Lower lobe of right lung (tissue), 2 donors: ENCODE measurements around the gene GNGT1. TPM values are rescaled to one million over a fixed set of nuclear protein-coding genes. Genes with fewer than 3 reads are reported as not detected.

Experiments used
- ATAC-seq, 2 donors: fragments of 200-7000 bp; cut with Tn5 transposase; one replicate each; pipeline ENCODE4 v1.9.1; 2020 to 2022; ENCODE audit warnings: mild to moderate bottlenecking in 2 of 2, moderate library complexity in 2 of 2
- DNase-seq: peaks from one replicate; pipeline ENCODE4 v3.0.0-alpha.2; 2020
- H3K27ac ChIP-seq: fragments of 200-600 bp; one replicate; pipeline ENCODE4 v1.8.0; 2022
- H3K27me3 ChIP-seq: fragments of 200-600 bp; one replicate; pipeline ENCODE4 v1.8.0; 2022; ENCODE audit warnings: low read depth
- H3K36me3 ChIP-seq: fragments of 200-600 bp; one replicate; pipeline ENCODE4 v1.8.0; 2022; ENCODE audit warnings: mild to moderate bottlenecking
- H3K4me1 ChIP-seq: fragments of 200-600 bp; one replicate; pipeline ENCODE4 v1.8.0; 2022
- H3K4me3 ChIP-seq: fragments of 200-600 bp; one replicate; pipeline ENCODE4 v1.8.0; 2022; ENCODE audit warnings: mild to moderate bottlenecking
- H3K9me3 ChIP-seq: fragments of 200-600 bp; one replicate; pipeline ENCODE4 v1.8.0; 2022
- intact Hi-C: fragments of 100-400 bp; cut with DNase I; formaldehyde crosslinking; loops from one replicate; pipeline ENCODE4 v1.11.0; 2022
- total RNA-seq: library from RNA; stranded (reverse); fragmentation: NEBNext Ultra II Directional; extraction: Animal tissue kit (Norgen Biotek cat#: 25700); gene quantifications from one replicate; pipeline ENCODE4 v1.2.1, GENCODE V29; 2021
- TF ChIP-seq, protein P1 (sequence below): fragments of 200-600 bp; IDR thresholded peaks from one replicate; pipeline ENCODE4 v1.8.0; 2022; ENCODE audit warnings: antibody characterized with exemption, mild to moderate bottlenecking
- donor health status: DM: no; HTN: yes; CAD: no; lungs with severe emphysema.

The GNGT1 gene
- total RNA-seq, 1 donor from 2014 or later, result not detected

DNA sequence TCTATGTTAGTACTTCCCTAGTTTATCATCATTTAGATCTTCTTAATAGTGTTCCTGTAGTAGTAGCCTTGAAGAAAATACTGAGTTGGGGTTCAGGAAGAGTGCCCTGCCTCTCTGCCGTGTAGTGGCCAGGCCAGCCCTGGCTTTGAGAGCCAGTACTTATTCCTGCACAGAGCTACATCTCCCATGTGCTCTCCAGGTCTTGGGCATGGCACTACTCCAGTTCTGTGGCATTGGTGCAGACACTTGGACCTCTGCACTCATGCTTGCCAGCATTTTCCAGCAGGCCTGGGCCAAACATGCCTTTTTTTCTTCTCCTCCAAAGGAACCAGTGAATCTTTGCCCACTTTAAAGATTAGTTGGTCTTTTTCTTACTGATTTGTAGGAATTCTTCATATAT, 20.4 kb downstream of the GNGT1 start:
- Histone ChIP-seq H3K27ac (no peak overlapping the region), H3K36me3 (peaks cover 4% of the 10 kb centered on the region), H3K4me1 (peaks cover 9% of the 10 kb centered on the region), H3K9me3 (no peaks in the 10 kb centered on the region), H3K4me3 (no peak overlapping the region), H3K27me3 (no peaks in the 10 kb centered on the region)
- ATAC-seq (no peak), DNase-seq (no peak)
- TF ChIP-seq, protein P1, sequence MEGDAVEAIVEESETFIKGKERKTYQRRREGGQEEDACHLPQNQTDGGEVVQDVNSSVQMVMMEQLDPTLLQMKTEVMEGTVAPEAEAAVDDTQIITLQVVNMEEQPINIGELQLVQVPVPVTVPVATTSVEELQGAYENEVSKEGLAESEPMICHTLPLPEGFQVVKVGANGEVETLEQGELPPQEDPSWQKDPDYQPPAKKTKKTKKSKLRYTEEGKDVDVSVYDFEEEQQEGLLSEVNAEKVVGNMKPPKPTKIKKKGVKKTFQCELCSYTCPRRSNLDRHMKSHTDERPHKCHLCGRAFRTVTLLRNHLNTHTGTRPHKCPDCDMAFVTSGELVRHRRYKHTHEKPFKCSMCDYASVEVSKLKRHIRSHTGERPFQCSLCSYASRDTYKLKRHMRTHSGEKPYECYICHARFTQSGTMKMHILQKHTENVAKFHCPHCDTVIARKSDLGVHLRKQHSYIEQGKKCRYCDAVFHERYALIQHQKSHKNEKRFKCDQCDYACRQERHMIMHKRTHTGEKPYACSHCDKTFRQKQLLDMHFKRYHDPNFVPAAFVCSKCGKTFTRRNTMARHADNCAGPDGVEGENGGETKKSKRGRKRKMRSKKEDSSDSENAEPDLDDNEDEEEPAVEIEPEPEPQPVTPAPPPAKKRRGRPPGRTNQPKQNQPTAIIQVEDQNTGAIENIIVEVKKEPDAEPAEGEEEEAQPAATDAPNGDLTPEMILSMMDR, result no peak
- intact Hi-C loops, result no loop called here

DNA sequence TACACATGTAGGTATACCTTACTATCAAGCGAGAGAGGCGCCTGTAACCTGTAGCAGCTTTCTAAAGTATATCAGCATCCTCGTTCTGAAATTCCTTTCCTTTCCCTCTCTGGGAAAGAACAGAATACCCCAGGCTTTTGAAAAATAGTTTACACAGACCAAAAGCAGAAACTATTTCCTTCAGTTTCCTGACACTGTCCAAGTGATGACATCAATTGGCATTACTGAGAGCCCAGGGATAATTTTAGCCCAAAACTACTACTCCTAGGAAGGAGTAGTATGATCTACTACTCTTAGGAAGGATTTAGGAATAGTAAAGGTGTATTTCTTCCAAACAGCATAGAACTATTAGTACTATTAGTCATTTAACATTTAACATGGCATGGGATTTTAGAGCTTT, 21.2 kb downstream of the GNGT1 start:
- no peak overlapping the region for H3K27ac ChIP-seq
- no peak overlapping the region for H3K4me3 ChIP-seq
- no peak for DNase-seq
- no peaks in the 10 kb centered on the region for H3K27me3 ChIP-seq
- no peaks in the 10 kb centered on the region for H3K9me3 ChIP-seq
- peaks cover 4% of the 10 kb centered on the region for H3K36me3 ChIP-seq
- TF ChIP-seq, protein P1, result no peak
- peaks cover 9% of the 10 kb centered on the region for H3K4me1 ChIP-seq
- intact Hi-C loops, result no loop called here
- no peak for ATAC-seq

DNA sequence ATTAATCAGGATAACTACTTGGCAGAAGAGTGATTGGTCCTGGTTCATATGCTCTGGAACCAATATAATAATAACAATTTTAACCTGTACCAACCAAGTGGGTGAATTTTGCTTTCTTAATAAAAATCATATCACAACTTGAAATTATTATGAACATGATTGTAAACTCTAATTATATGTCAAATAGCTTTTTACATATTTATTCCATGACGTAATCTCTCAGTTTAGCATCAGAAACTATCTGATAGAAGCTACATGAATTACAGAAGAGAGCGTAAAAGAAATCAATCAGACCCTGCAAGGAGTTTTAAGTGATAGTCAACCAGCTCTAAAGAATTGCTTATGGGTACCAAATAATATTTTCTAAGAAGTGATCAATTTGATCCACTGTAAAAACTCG, 25.3 kb downstream of the GNGT1 start:
- H3K9me3 ChIP-seq, result no peaks in the 10 kb centered on the region
- TF ChIP-seq, protein P1, result no peak
- H3K27ac ChIP-seq, result no peak overlapping the region
- peaks cover 4% of the 10 kb centered on the region for H3K36me3 ChIP-seq
- intact Hi-C loops, result no loop called here
- H3K4me1 ChIP-seq, result peaks cover 9% of the 10 kb centered on the region
- DNase-seq (no peak), ATAC-seq (no peak)
- H3K27me3 ChIP-seq, result no peaks in the 10 kb centered on the region
- no peak overlapping the region for H3K4me3 ChIP-seq

DNA sequence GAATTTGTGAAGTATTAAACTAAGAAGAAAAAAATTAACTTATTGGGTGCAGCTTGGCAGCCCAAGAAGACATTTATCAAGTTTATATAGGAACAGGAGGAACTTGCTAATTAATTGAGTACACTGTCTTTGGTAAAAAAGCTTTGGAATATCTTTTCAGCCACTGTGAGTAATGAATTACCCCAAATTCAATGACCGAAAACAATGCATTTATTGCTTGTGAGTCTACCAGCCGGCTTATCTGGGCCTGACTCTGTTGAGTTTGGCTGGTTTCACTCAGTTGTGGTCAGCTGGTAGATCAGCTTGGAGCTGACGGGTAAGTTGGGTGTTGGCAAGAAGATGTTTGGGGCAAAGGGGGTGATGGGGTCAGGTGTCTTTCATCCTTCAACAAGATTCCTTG, 26.8 kb downstream of the GNGT1 start:
- intact Hi-C loops, result no loop called here
- TF ChIP-seq, protein P1, result no peak

DNA sequence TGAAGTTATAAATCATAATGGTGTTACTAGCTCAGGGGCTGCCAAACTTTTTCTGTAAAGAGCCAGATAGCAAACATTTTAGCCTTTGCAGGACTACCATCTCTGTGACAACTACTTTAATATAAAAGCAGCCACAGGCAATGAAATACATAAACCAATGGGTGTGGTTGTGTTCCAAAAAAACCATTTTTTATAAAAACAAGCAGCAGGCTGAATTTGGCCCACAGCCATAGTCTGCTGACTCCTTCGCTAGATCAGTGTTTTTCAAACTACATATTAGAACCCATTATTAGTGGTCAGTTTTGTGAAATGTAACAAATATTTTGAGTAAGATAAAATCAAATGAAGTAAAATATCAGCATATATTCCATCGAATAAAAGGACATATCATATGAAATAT, 28.7 kb downstream of the GNGT1 start:
- Histone ChIP-seq H3K27me3 (no peaks in the 10 kb centered on the region), H3K4me3 (no peak overlapping the region), H3K9me3 (no peaks in the 10 kb centered on the region), H3K36me3 (no peaks in the 10 kb centered on the region), H3K4me1 (no peaks in the 10 kb centered on the region), H3K27ac (no peak overlapping the region)
- intact Hi-C loops, result no loop called here
- no peak for ATAC-seq
- DNase-seq, result no peak
- TF ChIP-seq, protein P1, result no peak

More for the DNA sequence above, 26.8 kb downstream of the GNGT1 start:
- Histone ChIP-seq H3K4me3 (no peak overlapping the region), H3K36me3 (no peaks in the 10 kb centered on the region), H3K27me3 (no peaks in the 10 kb centered on the region), H3K9me3 (no peaks in the 10 kb centered on the region), H3K27ac (no peak overlapping the region), H3K4me1 (no peaks in the 10 kb centered on the region)
- no peak for DNase-seq
- ATAC-seq, result no peak

DNA sequence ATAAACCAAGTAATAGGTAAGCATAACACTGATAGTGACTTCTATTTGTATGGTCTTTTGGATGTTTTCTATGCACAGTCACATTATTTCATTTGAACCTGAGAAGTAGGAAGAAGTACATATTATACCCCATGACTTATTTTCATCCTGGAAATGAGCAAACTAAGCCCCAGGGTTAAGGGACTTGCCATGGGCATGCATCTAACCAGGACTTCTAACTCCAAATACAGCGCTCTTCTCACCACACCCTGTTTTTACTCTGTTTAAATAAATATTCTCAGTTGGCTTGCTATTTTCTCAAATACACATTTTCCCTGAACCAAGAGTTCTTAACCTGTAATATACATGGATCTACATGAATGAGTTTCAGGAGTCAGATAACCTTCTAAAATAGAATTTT, 31.5 kb downstream of the GNGT1 start:
- no peaks in the 10 kb centered on the region for H3K36me3 ChIP-seq
- TF ChIP-seq, protein P1, result no peak
- DNase-seq, result no peak
- no peaks in the 10 kb centered on the region for H3K9me3 ChIP-seq
- intact Hi-C loops, result no loop called here
- no peak for ATAC-seq
- H3K27ac ChIP-seq, result no peak overlapping the region
- no peaks in the 10 kb centered on the region for H3K4me1 ChIP-seq
- H3K27me3 ChIP-seq, result no peaks in the 10 kb centered on the region
- H3K4me3 ChIP-seq, result no peak overlapping the region
